ENCODE measurements around the gene SYCP3. TPM values are rescaled to one million over a fixed set of nuclear protein-coding genes. Genes with fewer than 3 reads are reported as not detected.
"Not testable (repeated sequence)": the region's sequence is repeated elsewhere in the genome, so short reads cannot be mapped to it uniquely, and the experiment has no call there.

The SYCP3 gene
- total RNA-seq, 1 experiment from 2014 or later = 0.16 TPM

GRCh38 chr12:101740566-101740965 lies 1.3 kb upstream of the SYCP3 start:
- POLR2A ChIA-PET = no interaction called here
- no TSS peak for BruUV-seq (replicated peaks)

GRCh38 chr12:101737476-101737875 lies 1.8 kb downstream of the SYCP3 start:
- no peaks in the 10 kb centered on the region for H3K4me1 Mint-ChIP-seq (ENCODE audit: low read depth, unreplicated experiment)
- no peak overlapping the region for H3K27ac Mint-ChIP-seq (ENCODE audit: unreplicated experiment)
- H3K27me3 Mint-ChIP-seq (ENCODE audit: insufficient read depth, unreplicated experiment) = no peaks in the 10 kb centered on the region
- Histone ChIP-seq H3K4me3 (ENCODE audit: low read depth, low read length) (no peak overlapping the region), H3K27me3 (replicated peaks; ENCODE audit: control insufficient read depth, insufficient read depth, low read length) (no peaks in the 10 kb centered on the region), H3K36me3 (ENCODE audit: control insufficient read depth, insufficient read depth, low read length) (peaks cover 4% of the 10 kb centered on the region; the same call in 1 of the 2 replicates), H3K4me1 (no peaks in the 10 kb centered on the region), H3K9me3 (no peaks in the 10 kb centered on the region)
- no peak for TF ChIP-seq CTCF (IDR thresholded peaks at IDR 0.05; ENCODE audit: insufficient read depth in 1 of 2, low read depth in 1 of 2, low read length in 1 of 2, severe bottlenecking in 1 of 2, unreplicated experiment in 1 of 2)
- H3K36me3 Mint-ChIP-seq (ENCODE audit: insufficient read depth, unreplicated experiment) = peaks cover 34% of the 10 kb centered on the region
- CTCF ChIA-PET = no interaction called here
- H3K4me3 Mint-ChIP-seq (ENCODE audit: unreplicated experiment) = no peak overlapping the region
- BruUV-seq (replicated peaks) = no TSS peak
- intact Hi-C loops (cut with micrococcal nuclease; ENCODE audit: unreplicated experiment) = no loop called here
- DNase-seq = no peak
- POLR2A ChIA-PET = no interaction called here
- no peaks in the 10 kb centered on the region for H3K9me3 Mint-ChIP-seq (ENCODE audit: unreplicated experiment)

More at GRCh38 chr12:101740566-101740965, 1.3 kb upstream of the SYCP3 start:
- CTCF ChIA-PET = no interaction called here
- Mint-ChIP-seq H3K9me3 (ENCODE audit: unreplicated experiment) (no peaks in the 10 kb centered on the region), H3K36me3 (ENCODE audit: insufficient read depth, unreplicated experiment) (peaks cover 44% of the 10 kb centered on the region), H3K27me3 (ENCODE audit: insufficient read depth, unreplicated experiment) (no peaks in the 10 kb centered on the region), H3K4me1 (ENCODE audit: low read depth, unreplicated experiment) (no peaks in the 10 kb centered on the region), H3K27ac (ENCODE audit: unreplicated experiment) (no peak overlapping the region), H3K4me3 (ENCODE audit: unreplicated experiment) (no peak overlapping the region)
- no peaks in the 10 kb centered on the region for H3K4me1 ChIP-seq
- TF ChIP-seq CTCF (IDR thresholded peaks at IDR 0.05; ENCODE audit: insufficient read depth in 1 of 2, low read depth in 1 of 2, low read length in 1 of 2, severe bottlenecking in 1 of 2, unreplicated experiment in 1 of 2) = no peak
- intact Hi-C loops (cut with micrococcal nuclease; ENCODE audit: unreplicated experiment) = no loop called here
- no peak for DNase-seq
- H3K36me3 ChIP-seq (ENCODE audit: control insufficient read depth, insufficient read depth, low read length) = peaks cover 4% of the 10 kb centered on the region; the same call in 1 of the 2 replicates
- 0 out of 2 replicates have a peak, but pooled peaks cover 3% of the 10 kb centered on the region for H3K9me3 ChIP-seq
- H3K4me3 ChIP-seq (ENCODE audit: low read depth, low read length) = no peak overlapping the region
- H3K27me3 ChIP-seq (replicated peaks; ENCODE audit: control insufficient read depth, insufficient read depth, low read length) = no peaks in the 10 kb centered on the region

GRCh38 chr12:101734482-101734881 lies 4.8 kb downstream of the SYCP3 start:
- H3K27me3 Mint-ChIP-seq (ENCODE audit: insufficient read depth, unreplicated experiment); H3K4me1 Mint-ChIP-seq (ENCODE audit: low read depth, unreplicated experiment); H3K36me3 ChIP-seq (ENCODE audit: control insufficient read depth, insufficient read depth, low read length); BruUV-seq (replicated peaks); intact Hi-C loops (cut with micrococcal nuclease; ENCODE audit: unreplicated experiment); H3K9me3 Mint-ChIP-seq (ENCODE audit: unreplicated experiment); DNase-seq; H3K4me3 Mint-ChIP-seq (ENCODE audit: unreplicated experiment); CTCF ChIA-PET; H3K9me3 ChIP-seq; H3K27me3 ChIP-seq (replicated peaks; ENCODE audit: control insufficient read depth, insufficient read depth, low read length); H3K27ac Mint-ChIP-seq (ENCODE audit: unreplicated experiment); POLR2A ChIA-PET; H3K4me3 ChIP-seq (ENCODE audit: low read depth, low read length); H3K4me1 ChIP-seq: not testable (repeated sequence)
- H3K36me3 Mint-ChIP-seq (ENCODE audit: insufficient read depth, unreplicated experiment) = peaks cover 37% of the 10 kb centered on the region

- BruUV-seq (replicated peaks) = no TSS peak
- intact Hi-C loops (cut with micrococcal nuclease; ENCODE audit: unreplicated experiment) = no loop called here
- Mint-ChIP-seq H3K36me3 (ENCODE audit: insufficient read depth, unreplicated experiment) (peaks cover 25% of the 10 kb centered on the region), H3K4me1 (ENCODE audit: low read depth, unreplicated experiment) (no peaks in the 10 kb centered on the region), H3K9me3 (ENCODE audit: unreplicated experiment) (no peaks in the 10 kb centered on the region), H3K4me3 (ENCODE audit: unreplicated experiment) (no peak overlapping the region), H3K27me3 (ENCODE audit: insufficient read depth, unreplicated experiment) (no peaks in the 10 kb centered on the region), H3K27ac (ENCODE audit: unreplicated experiment) (no peak overlapping the region)
- ChIA-PET CTCF (no interaction called here), POLR2A (no interaction called here)
- Histone ChIP-seq H3K36me3 (ENCODE audit: control insufficient read depth, insufficient read depth, low read length) (peaks cover 1% of the 10 kb centered on the region; the same call in 1 of the 2 replicates), H3K27me3 (replicated peaks; ENCODE audit: control insufficient read depth, insufficient read depth, low read length) (no peaks in the 10 kb centered on the region), H3K9me3 (no peaks in the 10 kb centered on the region), H3K4me1 (no peaks in the 10 kb centered on the region), H3K4me3 (ENCODE audit: low read depth, low read length) (no peak overlapping the region)
- DNase-seq = no peak
- no peak for TF ChIP-seq CTCF (IDR thresholded peaks at IDR 0.05; ENCODE audit: insufficient read depth in 1 of 2, low read depth in 1 of 2, low read length in 1 of 2, severe bottlenecking in 1 of 2, unreplicated experiment in 1 of 2)
Observed at GRCh38 chr12:101733166-101733565, 6.1 kb downstream of the SYCP3 start.
